ENCODE measurements around the gene WAC. TPM values are rescaled to one million over a fixed set of nuclear protein-coding genes. Genes with fewer than 3 reads are reported as not detected.
"Not testable (repeated sequence)": the region's sequence is repeated elsewhere in the genome, so short reads cannot be mapped to it uniquely, and the experiment has no call there.

WAC gene
- polyA plus RNA-seq, 4 donors = 33.5 to 102 (median 36.7) TPM

DNA sequence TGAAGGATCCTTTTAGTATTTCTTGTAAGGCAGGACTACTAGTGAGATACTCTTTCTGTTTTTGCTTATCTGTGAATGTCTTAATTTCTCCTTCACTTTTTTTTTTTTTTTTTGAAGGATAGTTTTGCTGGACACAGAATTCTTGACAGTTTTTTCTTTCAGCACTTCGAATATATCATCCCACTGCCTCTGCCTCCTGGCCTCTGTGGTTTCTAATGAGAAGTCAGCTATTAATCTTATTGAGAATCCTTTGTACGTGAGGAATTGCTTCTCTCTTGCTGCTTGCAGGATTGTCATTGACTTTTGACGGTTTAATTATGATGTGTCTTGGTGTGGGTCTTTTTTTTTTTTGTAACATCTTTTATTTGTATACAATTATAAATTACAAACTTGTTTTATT lies 12.6 kb upstream of the WAC start:
- peaks cover 0 to 30% of the 10 kb centered on the region in 2 donors for H3K9me3 ChIP-seq (ENCODE audit: control insufficient read depth in 2 of 2, insufficient read depth in 1 of 2, low read depth in 1 of 2, low read length in 1 of 2)
- H3K36me3 ChIP-seq (ENCODE audit: control insufficient read depth in 3 of 3, insufficient read depth in 2 of 3, low read depth in 1 of 3, low read length in 3 of 3) = peaks cover 0 to 9% (median 3%) of the 10 kb centered on the region in 3 donors
- 87 to 99% (median 93%) methylated on average over 3 of the region's 3 CpGs for WGBS, 3 donors
- peaks cover 0 to 3% (median 0%) of the 10 kb centered on the region in 3 donors for H3K27me3 ChIP-seq (ENCODE audit: control insufficient read depth in 3 of 3, insufficient read depth in 3 of 3, low read length in 3 of 3)
- no peaks in the 10 kb centered on the region for H3K4me1 ChIP-seq (ENCODE audit: control insufficient read depth in 3 of 3, insufficient read depth in 2 of 3, low read depth in 1 of 3, low read length in 2 of 3)
- DNase-seq = no peak
- H3K27ac ChIP-seq (ENCODE audit: low read depth in 1 of 3, low read length in 2 of 3) = no peak overlapping the region
- no peak for FAIRE-seq
- H3K4me3 ChIP-seq (ENCODE audit: low read depth in 1 of 3, low read length in 3 of 3) = no peak overlapping the region

DNA sequence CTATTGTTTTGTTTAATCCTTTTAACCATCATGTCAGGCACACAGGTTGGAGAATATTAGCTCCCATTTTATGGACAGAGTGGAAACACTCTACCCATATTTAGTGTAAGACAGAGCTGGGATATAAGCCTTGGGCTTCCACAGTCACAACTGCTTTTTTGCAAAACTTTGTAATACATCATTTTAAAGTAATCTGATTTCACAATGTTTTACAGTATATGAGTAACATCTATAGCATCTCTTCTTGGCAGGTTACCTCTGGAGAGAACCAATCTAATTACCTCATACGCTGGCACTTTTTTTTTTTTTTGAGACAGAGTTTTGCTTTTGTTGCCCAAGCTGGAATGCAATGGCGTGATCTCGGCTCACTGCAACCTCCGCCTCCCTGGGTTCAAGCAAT lies 12.1 kb upstream of the WAC start:
- peaks cover 0 to 12% (median 3%) of the 10 kb centered on the region in 3 donors for H3K36me3 ChIP-seq (ENCODE audit: control insufficient read depth in 3 of 3, insufficient read depth in 2 of 3, low read depth in 1 of 3, low read length in 3 of 3)
- not testable (repeated sequence) for DNase-seq; H3K4me3 ChIP-seq (ENCODE audit: low read depth in 1 of 3, low read length in 3 of 3); FAIRE-seq; H3K4me1 ChIP-seq (ENCODE audit: control insufficient read depth in 3 of 3, insufficient read depth in 2 of 3, low read depth in 1 of 3, low read length in 2 of 3); H3K27ac ChIP-seq (ENCODE audit: low read depth in 1 of 3, low read length in 2 of 3); H3K27me3 ChIP-seq (ENCODE audit: control insufficient read depth in 3 of 3, insufficient read depth in 3 of 3, low read length in 3 of 3)
- peaks cover 0 to 33% of the 10 kb centered on the region in 2 donors for H3K9me3 ChIP-seq (ENCODE audit: control insufficient read depth in 2 of 2, insufficient read depth in 1 of 2, low read depth in 1 of 2, low read length in 1 of 2)
- 92 to 97% (median 95%) methylated on average over 4 of the region's 4 CpGs for WGBS, 3 donors

DNA sequence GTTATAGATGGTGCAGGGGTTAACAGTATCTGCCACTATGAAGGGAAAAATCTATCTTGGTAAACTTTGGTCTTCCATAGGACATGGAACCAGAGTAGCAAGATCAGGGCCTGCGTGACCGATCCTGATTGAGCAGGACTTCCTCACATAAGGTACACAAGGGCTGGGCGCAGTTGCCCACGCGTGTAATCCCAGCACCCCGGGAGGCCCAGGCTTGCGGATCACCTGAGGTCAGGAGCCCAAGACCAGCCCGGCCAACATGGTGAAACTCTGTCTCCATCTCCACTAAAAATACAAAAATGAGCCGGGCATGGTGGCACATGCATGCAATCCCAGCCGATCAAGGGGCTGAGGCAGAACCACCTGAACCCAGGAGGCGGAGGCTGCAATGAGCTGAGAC lies 11.0 kb upstream of the WAC start:
- WGBS, 3 donors = 98% methylated on average over 10 to 11 of the region's 11 CpGs
- peaks cover 0 to 33% of the 10 kb centered on the region in 2 donors for H3K9me3 ChIP-seq (ENCODE audit: control insufficient read depth in 2 of 2, insufficient read depth in 1 of 2, low read depth in 1 of 2, low read length in 1 of 2)
- peaks cover 0 to 12% (median 3%) of the 10 kb centered on the region in 3 donors for H3K36me3 ChIP-seq (ENCODE audit: control insufficient read depth in 3 of 3, insufficient read depth in 2 of 3, low read depth in 1 of 3, low read length in 3 of 3)
- not testable (repeated sequence) for H3K4me1 ChIP-seq (ENCODE audit: control insufficient read depth in 3 of 3, insufficient read depth in 2 of 3, low read depth in 1 of 3, low read length in 2 of 3); H3K4me3 ChIP-seq (ENCODE audit: low read depth in 1 of 3, low read length in 3 of 3); H3K27ac ChIP-seq (ENCODE audit: low read depth in 1 of 3, low read length in 2 of 3); DNase-seq; FAIRE-seq; H3K27me3 ChIP-seq (ENCODE audit: control insufficient read depth in 3 of 3, insufficient read depth in 3 of 3, low read length in 3 of 3)

DNA sequence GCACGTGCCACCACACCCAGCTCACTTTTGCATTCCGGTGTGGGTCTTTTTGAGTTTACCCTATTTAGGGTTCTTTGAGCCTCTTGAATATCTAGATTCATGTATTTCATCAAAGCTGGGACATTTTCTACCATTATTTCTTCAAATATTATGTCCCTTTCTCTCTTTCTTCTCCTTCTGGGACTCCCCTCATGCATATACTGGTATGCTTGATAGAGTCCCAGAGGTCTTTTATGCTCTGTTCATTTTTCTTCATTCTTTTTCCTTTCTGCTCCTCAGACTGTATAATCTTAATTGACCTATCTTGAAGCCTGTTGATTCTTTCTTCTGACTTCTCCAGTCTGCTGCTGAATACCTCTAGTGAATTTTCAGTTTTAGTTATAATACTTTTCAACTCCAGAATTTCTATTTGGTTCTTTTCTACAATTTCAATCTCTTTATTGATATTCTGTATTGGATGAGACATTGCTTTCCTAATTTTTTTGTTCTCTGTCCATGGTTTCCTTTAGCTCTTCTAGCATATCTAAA lies 9.1 kb upstream of the WAC start:
- WGBS, 3 donors = 95 to 99% (median 97%) methylated on average over 2 of the region's 2 CpGs
- FAIRE-seq = no peak
- Histone ChIP-seq H3K27ac (ENCODE audit: low read depth in 1 of 3, low read length in 2 of 3) (no peak overlapping the region), H3K4me1 (ENCODE audit: control insufficient read depth in 3 of 3, insufficient read depth in 2 of 3, low read depth in 1 of 3, low read length in 2 of 3) (no peaks in the 10 kb centered on the region), H3K36me3 (ENCODE audit: control insufficient read depth in 3 of 3, insufficient read depth in 2 of 3, low read depth in 1 of 3, low read length in 3 of 3) (peaks cover 0 to 12% (median 3%) of the 10 kb centered on the region in 3 donors), H3K9me3 (ENCODE audit: control insufficient read depth in 2 of 2, insufficient read depth in 1 of 2, low read depth in 1 of 2, low read length in 1 of 2) (peaks cover 0 to 32% of the 10 kb centered on the region in 2 donors), H3K4me3 (ENCODE audit: low read depth in 1 of 3, low read length in 3 of 3) (no peak overlapping the region), H3K27me3 (ENCODE audit: control insufficient read depth in 3 of 3, insufficient read depth in 3 of 3, low read length in 3 of 3) (peaks cover 0 to 3% (median 0%) of the 10 kb centered on the region in 3 donors)
- DNase-seq = no peak

DNA sequence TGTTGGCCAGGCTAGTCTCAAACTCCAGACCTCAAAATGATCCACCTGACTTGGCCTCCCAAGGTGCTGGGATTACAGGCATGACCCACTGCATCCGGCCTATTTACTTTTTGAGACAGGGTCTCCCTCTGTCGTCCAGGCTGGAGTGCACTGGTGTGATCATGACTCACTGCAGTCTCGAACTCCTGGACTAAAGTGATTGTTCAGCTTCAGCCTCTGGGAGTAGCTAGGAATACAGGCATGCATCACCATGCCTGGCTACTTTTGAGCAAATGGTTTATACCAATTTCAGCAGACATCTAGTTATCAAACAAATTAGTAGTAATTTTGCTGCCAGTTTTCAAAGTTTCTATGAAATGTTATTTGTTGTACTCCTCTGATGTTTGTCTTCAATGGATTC lies 2.2 kb upstream of the WAC start:
- Histone ChIP-seq H3K27ac (ENCODE audit: low read depth in 1 of 3, low read length in 2 of 3) (no peak overlapping the region), H3K4me1 (ENCODE audit: control insufficient read depth in 3 of 3, insufficient read depth in 2 of 3, low read depth in 1 of 3, low read length in 2 of 3) (no peaks in the 10 kb centered on the region), H3K27me3 (ENCODE audit: control insufficient read depth in 3 of 3, insufficient read depth in 3 of 3, low read length in 3 of 3) (no peaks in the 10 kb centered on the region), H3K4me3 (ENCODE audit: low read depth in 1 of 3, low read length in 3 of 3) (no peak overlapping the region), H3K9me3 (ENCODE audit: control insufficient read depth in 2 of 2, insufficient read depth in 1 of 2, low read depth in 1 of 2, low read length in 1 of 2) (no peaks in the 10 kb centered on the region), H3K36me3 (ENCODE audit: control insufficient read depth in 3 of 3, insufficient read depth in 2 of 3, low read depth in 1 of 3, low read length in 3 of 3) (peaks cover under 1 to 3% (median under 1%) of the 10 kb centered on the region in 3 donors)
- DNase-seq (no peak), FAIRE-seq (no peak)
- WGBS, 3 donors = 68 to 75% (median 75%) methylated on average over 3 of the region's 3 CpGs

- no peak for DNase-seq
- no peak for FAIRE-seq
- 0% methylated on average over 1 to 52 of the region's 52 CpGs for WGBS, 3 donors
- Histone ChIP-seq H3K27ac (ENCODE audit: low read depth in 1 of 3, low read length in 2 of 3) (peak overlapping the region; percentile 95 to 99 (median 99)), H3K9me3 (ENCODE audit: control insufficient read depth in 2 of 2, insufficient read depth in 1 of 2, low read depth in 1 of 2, low read length in 1 of 2) (no peaks in the 10 kb centered on the region), H3K4me3 (ENCODE audit: low read depth in 1 of 3, low read length in 3 of 3) (peak overlapping the region; percentile 81 to 97 (median 94)), H3K4me1 (ENCODE audit: control insufficient read depth in 3 of 3, insufficient read depth in 2 of 3, low read depth in 1 of 3, low read length in 2 of 3) (no peaks in the 10 kb centered on the region), H3K36me3 (ENCODE audit: control insufficient read depth in 3 of 3, insufficient read depth in 2 of 3, low read depth in 1 of 3, low read length in 3 of 3) (peaks cover 4 to 7% (median 6%) of the 10 kb centered on the region in 3 donors), H3K27me3 (ENCODE audit: control insufficient read depth in 3 of 3, insufficient read depth in 3 of 3, low read length in 3 of 3) (no peaks in the 10 kb centered on the region)
Measured at GRCh38 chr10:28533186-28533564, 257 bp downstream of the WAC start.

DNA sequence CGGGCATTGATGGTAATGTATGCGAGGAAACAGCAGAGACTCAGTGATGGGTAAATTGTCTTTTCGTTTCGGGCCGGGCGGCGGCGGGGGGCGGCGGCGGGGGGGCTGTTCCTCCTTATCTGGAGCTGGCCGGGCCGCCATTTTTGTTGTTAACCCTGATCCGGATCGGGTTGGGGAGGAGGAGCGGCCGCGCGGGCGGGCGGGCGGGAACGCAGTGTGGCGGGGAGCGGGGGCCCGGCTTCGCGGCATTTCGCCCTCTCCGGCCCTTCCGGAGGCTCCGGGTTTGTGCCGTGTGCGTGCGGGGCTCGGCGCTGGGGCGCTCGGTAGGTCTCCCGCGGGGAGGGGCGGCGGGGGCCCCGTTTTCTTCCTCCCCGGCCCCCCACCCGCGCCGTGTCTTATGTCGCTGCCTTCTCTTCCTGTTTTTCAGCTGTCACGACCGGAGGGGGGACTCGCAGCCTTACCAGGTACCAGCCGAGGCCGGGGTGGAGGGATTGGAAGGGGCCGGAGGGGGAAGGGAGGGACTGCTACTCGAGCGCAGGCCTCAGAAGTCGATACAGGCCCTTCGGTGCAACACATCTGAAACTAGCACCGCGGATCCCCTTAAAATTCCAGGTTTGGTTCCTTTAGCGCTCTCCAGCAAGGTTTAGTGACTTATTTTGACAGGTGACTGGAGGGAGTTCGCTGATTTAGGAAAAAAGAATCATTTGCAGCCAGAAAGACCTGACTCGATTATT lies 820 bp downstream of the WAC start:
- Histone ChIP-seq H3K36me3 (ENCODE audit: control insufficient read depth in 3 of 3, insufficient read depth in 2 of 3, low read depth in 1 of 3, low read length in 3 of 3) (peaks cover 6 to 11% (median 8%) of the 10 kb centered on the region in 3 donors), H3K27ac (ENCODE audit: low read depth in 1 of 3, low read length in 2 of 3) (peak overlapping the region; percentile 95 to 99 (median 99)), H3K4me1 (ENCODE audit: control insufficient read depth in 3 of 3, insufficient read depth in 2 of 3, low read depth in 1 of 3, low read length in 2 of 3) (no peaks in the 10 kb centered on the region), H3K9me3 (ENCODE audit: control insufficient read depth in 2 of 2, insufficient read depth in 1 of 2, low read depth in 1 of 2, low read length in 1 of 2) (no peaks in the 10 kb centered on the region), H3K4me3 (ENCODE audit: low read depth in 1 of 3, low read length in 3 of 3) (peak overlapping the region; percentile 81 to 97 (median 94)), H3K27me3 (ENCODE audit: control insufficient read depth in 3 of 3, insufficient read depth in 3 of 3, low read length in 3 of 3) (no peaks in the 10 kb centered on the region)
- peak; percentile 52 to 75 for DNase-seq
- WGBS, 3 donors = 0 to 1% (median 1%) methylated on average over 22 to 64 of the region's 64 CpGs
- no peak for FAIRE-seq

DNA sequence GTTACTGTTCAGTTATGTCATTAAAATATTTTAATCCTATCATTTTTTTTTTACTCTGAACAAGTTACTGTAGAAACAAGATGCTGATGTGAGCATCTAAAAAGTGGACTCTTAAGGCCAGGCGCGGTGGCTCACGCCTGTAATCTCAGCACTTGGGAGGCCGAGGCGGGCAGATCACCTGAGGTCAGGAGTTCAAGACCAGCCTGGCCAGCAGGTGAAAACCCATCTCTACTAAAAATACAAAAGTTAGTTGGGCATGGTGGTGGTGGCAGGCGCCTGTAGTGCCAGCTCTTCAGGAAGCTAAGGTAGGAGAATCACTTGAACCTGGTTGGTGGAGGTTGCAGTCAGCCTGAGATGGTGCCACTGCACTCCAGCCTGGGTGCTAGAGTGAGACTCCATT lies 2.9 kb downstream of the WAC start:
- DNase-seq (no peak), FAIRE-seq (no peak)
- Histone ChIP-seq H3K9me3 (ENCODE audit: control insufficient read depth in 2 of 2, insufficient read depth in 1 of 2, low read depth in 1 of 2, low read length in 1 of 2) (no peaks in the 10 kb centered on the region), H3K36me3 (ENCODE audit: control insufficient read depth in 3 of 3, insufficient read depth in 2 of 3, low read depth in 1 of 3, low read length in 3 of 3) (peaks cover 8 to 15% (median 8%) of the 10 kb centered on the region in 3 donors), H3K4me3 (ENCODE audit: low read depth in 1 of 3, low read length in 3 of 3) (no peak overlapping the region), H3K27ac (ENCODE audit: low read depth in 1 of 3, low read length in 2 of 3) (no peak overlapping the region), H3K27me3 (ENCODE audit: control insufficient read depth in 3 of 3, insufficient read depth in 3 of 3, low read length in 3 of 3) (no peaks in the 10 kb centered on the region), H3K4me1 (ENCODE audit: control insufficient read depth in 3 of 3, insufficient read depth in 2 of 3, low read depth in 1 of 3, low read length in 2 of 3) (no peaks in the 10 kb centered on the region)
- 92 to 95% (median 94%) methylated on average over 6 of the region's 6 CpGs for WGBS, 3 donors

All from small intestine (tissue), 7 donors.